ENCODE results near the gene CACNA1D.
A peak's percentile ranks its signal among the peaks of the same experiment; 100 is the strongest.

Gene CACNA1D

DNA sequence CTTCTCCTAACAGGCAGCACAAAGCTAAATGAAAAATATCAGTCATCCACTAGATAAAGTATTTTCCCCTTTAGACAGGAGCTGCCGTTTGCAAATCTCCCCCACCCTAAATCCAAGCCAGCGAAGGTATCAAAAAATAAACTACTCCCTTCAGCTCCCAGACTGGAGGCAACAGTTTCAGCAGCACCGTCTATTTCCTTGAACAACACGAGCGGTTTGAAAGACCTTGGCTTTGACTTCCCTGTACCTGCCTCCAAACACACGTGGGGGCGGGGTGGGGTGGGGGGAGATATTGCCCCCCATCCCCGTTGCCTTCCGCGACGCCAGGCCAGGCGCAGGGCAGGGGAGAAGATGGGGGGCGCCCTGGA is 832 bp upstream of the CACNA1D start:
- intact Hi-C loops (cut with DNase I), result no loop called here
- no peak for DNase-seq

GRCh38 chr3:53495146-53495519 is 722 bp downstream of the CACNA1D start:
- DNase-seq, result peak in 3 of 10 donors; percentile 14 to 70 (median 22)
- intact Hi-C loops (cut with DNase I), result loop anchor here (5.0 kb wide), 1 partner anchor 148 kb away; the partner anchor contains the start of gene DCP1A

DNA sequence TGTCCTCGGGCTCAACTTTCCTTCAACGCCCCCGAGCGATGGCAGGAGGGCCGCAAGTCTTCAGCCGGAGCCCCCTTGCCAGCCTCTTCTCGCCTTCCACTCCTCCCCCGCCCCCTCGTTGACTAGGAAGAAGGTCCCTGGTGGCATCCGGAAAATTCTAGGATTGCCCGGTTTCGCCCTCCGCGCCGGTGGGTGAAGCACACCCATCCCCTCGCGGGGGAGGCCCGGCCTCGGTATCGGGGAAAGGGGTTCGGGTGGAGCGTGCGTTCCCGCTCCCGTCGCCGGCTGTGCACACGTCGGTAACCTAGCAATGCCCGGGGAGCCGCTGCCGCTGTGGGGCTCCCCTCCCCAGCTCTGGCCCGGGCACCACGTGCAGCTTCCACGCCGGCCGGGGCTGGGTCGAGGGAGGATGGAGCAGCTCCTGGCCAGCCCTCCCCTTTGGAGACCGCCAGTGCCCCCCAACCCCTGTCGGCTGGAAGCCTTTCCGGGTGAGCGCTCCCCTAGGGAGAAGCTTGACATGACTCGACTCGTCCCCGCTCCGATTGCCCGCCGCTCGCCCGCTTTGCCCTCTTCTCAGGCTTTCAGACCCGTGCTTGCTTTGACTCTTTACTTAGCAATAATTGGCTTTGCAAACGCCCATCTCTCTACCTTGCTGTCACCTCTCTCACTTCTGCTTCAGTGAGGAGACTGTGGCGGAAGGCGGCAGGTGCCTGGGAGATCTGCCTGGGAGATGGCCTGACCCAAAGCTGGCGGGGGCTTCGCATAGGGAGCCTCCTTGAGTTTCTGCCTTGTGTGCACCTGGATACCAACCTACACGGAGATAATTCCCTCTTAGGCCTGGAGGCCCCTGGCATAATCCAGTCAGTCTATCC is 1.3 kb downstream of the CACNA1D start:
- intact Hi-C loops (cut with DNase I), result loop anchor here (5.0 kb wide), 1 partner anchor 148 kb away; the partner anchor contains the start of gene DCP1A
- DNase-seq, result peak; percentile 22 to 89 (median 42)

DNA sequence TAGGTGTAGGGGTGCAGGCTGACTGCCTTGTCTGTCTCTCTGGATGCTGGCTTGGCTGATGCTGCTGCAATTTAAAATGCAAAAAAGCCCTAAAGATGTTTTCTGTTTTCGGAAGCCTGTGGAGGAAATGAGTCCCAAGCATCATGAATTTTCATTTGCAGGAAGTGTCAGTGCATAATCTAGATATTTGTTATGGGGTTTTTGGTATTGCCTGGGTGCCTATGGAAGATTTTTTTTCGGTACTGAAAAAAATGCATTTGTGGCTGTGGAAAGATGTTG is 1.9 kb downstream of the CACNA1D start:
- intact Hi-C loops (cut with DNase I), result loop anchor here (5.0 kb wide), 1 partner anchor 149 kb away; the partner anchor contains the start of gene DCP1A
- DNase-seq, result no peak

DNA sequence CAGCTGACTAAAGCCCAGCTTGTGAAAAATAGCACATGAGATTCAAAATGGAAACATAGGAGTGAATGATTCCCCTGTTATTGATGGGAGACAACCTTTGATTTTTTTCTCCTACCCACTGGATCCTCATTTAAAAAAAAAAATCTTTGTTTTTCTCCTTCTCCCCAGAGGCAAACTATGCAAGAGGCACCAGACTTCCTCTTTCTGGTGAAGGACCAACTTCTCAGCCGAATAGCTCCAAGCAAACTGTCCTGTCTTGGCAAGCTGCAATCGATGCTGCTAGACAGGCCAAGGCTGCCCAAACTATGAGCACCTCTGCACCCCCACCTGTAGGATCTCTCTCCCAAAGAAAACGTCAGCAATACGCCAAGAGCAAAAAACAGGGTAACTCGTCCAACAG is 2.6 kb downstream of the CACNA1D start:
- no peak for DNase-seq
- intact Hi-C loops (cut with DNase I), result loop anchor here (5.0 kb wide), 1 partner anchor 150 kb away; the partner anchor contains the start of gene DCP1A

DNA sequence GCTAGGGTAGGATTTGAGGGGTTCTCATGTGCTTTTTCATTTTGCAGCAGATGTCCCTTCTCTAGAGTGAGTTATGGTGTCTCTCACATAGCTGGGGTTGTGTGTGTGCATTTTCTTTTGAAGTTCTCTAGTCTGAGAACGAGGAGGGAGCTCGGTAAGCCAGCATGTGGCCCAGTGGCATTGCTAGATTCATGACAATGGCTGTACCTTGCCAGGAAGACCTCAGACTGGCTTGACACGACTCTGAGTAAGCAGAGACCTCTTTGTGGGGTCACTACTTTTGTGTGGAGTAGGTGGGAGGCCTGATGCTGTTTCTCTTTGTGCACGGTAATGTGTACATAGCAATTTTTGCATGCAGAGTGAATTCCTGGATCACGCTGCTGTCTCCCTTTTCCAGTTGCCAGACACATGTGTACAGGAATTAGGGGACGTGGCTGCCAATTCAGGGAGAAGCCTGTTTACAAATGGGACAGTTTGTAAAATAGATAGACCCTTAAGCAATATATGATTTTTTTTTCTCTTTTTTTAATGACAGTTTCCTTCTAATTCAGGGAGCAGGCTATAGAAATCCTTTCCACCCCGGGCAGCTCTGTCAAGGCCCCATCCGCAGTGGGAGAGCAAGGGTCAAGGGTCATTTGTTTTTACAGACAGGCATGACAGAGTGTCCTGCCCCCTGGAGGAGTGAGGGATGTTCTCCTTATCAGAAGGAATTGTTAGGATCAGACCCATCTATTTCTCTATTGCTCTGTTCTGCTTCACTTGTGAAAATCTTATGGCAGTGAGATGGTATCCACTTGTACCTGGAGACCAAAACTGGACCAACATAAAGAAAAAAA is 4.6 kb downstream of the CACNA1D start:
- no peak for DNase-seq
- intact Hi-C loops (cut with DNase I), result loop anchor here (5.0 kb wide), 1 partner anchor 152 kb away; the partner anchor contains the start of gene DCP1A

GRCh38 chr3:53500165-53500777 is 5.9 kb downstream of the CACNA1D start:
- intact Hi-C loops (cut with DNase I), result no loop called here
- DNase-seq, result no peak

DNA sequence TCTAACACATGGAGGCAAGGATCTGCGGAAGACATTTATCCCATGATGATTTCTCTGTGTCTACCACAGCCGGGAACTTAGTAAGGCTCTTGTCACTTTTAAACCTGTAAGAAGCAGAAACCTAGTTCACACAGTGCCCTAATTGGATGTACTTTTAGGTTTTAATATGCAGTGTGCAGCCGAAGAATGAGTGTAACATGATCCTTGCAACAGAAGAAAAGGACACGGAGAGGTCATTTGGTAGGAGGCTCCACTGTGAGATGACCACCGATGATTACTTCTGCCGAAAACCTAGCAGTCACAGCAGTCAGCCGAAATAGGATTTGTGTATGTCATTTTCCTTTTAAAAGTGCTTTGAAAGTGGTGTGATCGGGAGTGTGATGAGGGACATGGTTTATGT is 6.8 kb downstream of the CACNA1D start:
- intact Hi-C loops (cut with DNase I), result no loop called here

GRCh38 chr3:53502737-53503136 is 8.3 kb downstream of the CACNA1D start:
- no peak for DNase-seq
- intact Hi-C loops (cut with DNase I), result no loop called here

More for the DNA sequence above, 6.8 kb downstream of the CACNA1D start:
- DNase-seq, result no peak

- intact Hi-C loops (cut with DNase I), result no loop called here
- no peak for DNase-seq
Observed at GRCh38 chr3:53503195-53503594, 8.8 kb downstream of the CACNA1D start.

GRCh38 chr3:53506110-53506762 is 11.8 kb downstream of the CACNA1D start:
- no peak for DNase-seq
- intact Hi-C loops (cut with DNase I), result no loop called here

- DNase-seq, result no peak
- intact Hi-C loops (cut with DNase I), result no loop called here
Observed at GRCh38 chr3:53506763-53507145, 12.3 kb downstream of the CACNA1D start.

- intact Hi-C loops (cut with DNase I), result no loop called here
- DNase-seq, result no peak
Observed at GRCh38 chr3:53509494-53509893, 15.1 kb downstream of the CACNA1D start.

DNA sequence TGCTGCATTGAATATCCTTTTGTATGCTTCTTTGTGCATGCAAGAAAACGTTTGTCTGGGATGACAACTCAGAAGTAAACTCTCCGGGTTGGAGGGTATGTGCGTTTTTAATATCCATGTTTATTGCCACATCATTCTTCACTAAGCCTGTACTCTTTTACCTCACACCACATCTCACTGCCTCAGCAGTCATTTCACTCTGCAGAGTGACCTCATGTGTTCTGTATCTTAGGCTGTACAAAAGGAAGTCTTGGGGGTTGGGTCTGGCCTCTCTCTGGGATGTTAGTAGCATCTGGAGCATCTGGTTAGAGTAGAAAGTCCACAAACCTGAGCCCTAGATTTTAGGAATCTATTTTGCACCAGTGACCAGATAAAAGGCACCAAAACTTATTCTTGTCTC is 16.1 kb downstream of the CACNA1D start:
- DNase-seq, result no peak
- intact Hi-C loops (cut with DNase I), result no loop called here

- intact Hi-C loops (cut with DNase I), result no loop called here
- DNase-seq, result no peak
Observed at GRCh38 chr3:53511246-53511645, 16.8 kb downstream of the CACNA1D start.

- no peak for DNase-seq
- intact Hi-C loops (cut with DNase I), result no loop called here
Observed at GRCh38 chr3:53513556-53514190, 19.3 kb downstream of the CACNA1D start.

GRCh38 chr3:53516339-53516738 is 21.9 kb downstream of the CACNA1D start:
- intact Hi-C loops (cut with DNase I), result no loop called here

GRCh38 chr3:53518495-53518981 is 24.1 kb downstream of the CACNA1D start:
- intact Hi-C loops (cut with DNase I), result no loop called here
- no peak for DNase-seq

More at GRCh38 chr3:53516339-53516738, 21.9 kb downstream of the CACNA1D start:
- peak in 2 of 10 donors; percentile 22 to 83 for DNase-seq

DNA sequence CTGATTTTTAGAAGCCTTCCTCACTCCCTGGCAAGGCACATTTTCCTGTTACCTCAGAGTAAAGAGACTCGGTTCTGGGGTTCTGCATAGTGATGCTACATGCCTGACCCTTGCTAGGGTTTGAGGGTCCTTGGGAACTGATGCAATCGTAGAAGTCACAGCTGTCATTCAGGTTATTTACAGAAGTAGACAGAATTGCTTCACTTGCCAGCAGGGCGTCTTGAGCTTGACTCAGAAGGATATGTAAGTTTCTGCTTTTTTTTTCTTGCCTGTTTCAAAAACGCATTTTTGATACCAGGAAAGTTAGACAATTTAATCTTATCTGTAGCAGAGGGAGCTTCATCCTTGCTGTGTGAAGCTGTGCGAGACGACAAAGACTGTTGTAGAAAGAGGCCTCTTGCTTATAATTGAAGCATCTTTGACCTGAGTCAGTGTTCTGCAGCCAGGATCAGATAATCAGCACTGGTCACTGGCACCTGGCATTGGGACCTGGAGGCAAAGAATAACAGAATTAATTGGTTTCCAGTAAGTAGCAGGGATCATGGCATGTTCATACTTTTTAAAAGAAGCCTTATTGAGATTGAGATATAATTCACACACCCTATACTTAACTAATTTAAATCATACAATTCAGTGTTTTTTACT is 24.8 kb downstream of the CACNA1D start:
- intact Hi-C loops (cut with DNase I), result no loop called here
- peak in 1 of 10 donors; percentile 42 for DNase-seq

Data from posterior cingulate gyrus (tissue), 11 donors.